ENCODE measurements around the gene MC3R.

- TF ChIP-seq CTCF (conservative IDR thresholded peaks at IDR 0.05; ENCODE audit: low read length) (no peak), EZH2phosphoT487 (IDR thresholded peaks at IDR 0.05; ENCODE audit: borderline replicate concordance) (no peak)
Measured at GRCh38 chr20:56274156-56274555, 25.6 kb downstream of the MC3R start.

Data from Loucy (cell line).